Suprapubic skin (tissue), 3 donors: ENCODE measurements around the gene CAV2.

Source experiments
- CTCF ChIP-seq, 2 donors: fragments of 200-600 bp in 1 of 2; fragments of 450-650 bp in 1 of 2; sonication (generic) in 1 of 2; IDR thresholded peaks; one replicate each; pipeline ENCODE4 v1.5.1; 2016 to 2019; ENCODE audit warnings: antibody characterized with exemption in 2 of 2, mild to moderate bottlenecking in 1 of 2, moderate library complexity in 1 of 2
- POLR2AphosphoS5 ChIP-seq, 3 donors: sonication (generic); formaldehyde crosslinking; IDR thresholded peaks; one replicate each; pipeline ENCODE4 v1.6.1; 2017; ENCODE audit warnings: antibody characterized with exemption in 3 of 3

DNA sequence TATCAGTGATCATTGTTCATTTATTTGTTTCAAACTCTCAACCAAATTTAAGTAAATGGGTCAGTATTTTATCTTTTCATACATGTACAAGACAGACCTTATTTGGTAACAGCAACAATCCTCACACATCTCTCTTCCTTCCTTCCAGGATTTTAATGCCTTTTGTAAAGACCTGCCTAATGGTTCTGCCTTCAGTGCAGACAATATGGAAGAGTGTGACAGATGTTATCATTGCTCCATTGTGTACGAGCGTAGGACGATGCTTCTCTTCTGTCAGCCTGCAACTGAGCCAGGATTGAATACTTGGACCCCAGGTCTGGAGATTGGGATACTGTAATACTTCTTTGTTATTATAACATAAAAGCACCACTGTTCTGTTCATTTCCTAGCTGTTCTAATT is 6.3 kb downstream of the CAV2 start:
- TF ChIP-seq CTCF (IDR thresholded peaks at IDR 0.05) = no peak
- no peak for TF ChIP-seq POLR2AphosphoS5 (IDR thresholded peaks at IDR 0.05)
